B cell (primary cell): ENCODE data around the gene RNF103.

ENCODE experiments used
- CTCF ChIP-seq: fragments of 200-600 bp; IDR thresholded peaks from one replicate; pipeline ENCODE4 v1.8.0; 2022; ENCODE audit warnings: antibody characterized with exemption, mild to moderate bottlenecking
- EZH2 ChIP-seq: IDR thresholded peaks from 2 replicates; pipeline ENCODE4 v1.6.1; 2012; ENCODE audit warnings: borderline replicate concordance, low read depth, mild to moderate bottlenecking, moderate library complexity, low read length; ENCODE audit not compliant: insufficient read depth, poor library complexity, severe bottlenecking

GRCh38 chr2:86634352-86634751 lies 10.7 kb upstream of the RNF103 start:
- TF ChIP-seq CTCF (no peak), EZH2 (no peak)
